Measurements from ENCODE around the gene OR51T1.
"Not testable (repeated sequence)": the region's sequence is repeated elsewhere in the genome, so short reads cannot be mapped to it uniquely, and the experiment has no call there.

Gene OR51T1

GRCh38 chr11:4881860-4882500 is at the start of gene OR51T1:
OR51T1 (plus strand) TSS chr11:4881900; CDS start chr11:4881900, 0 bp downstream.
- no peak for DNase-seq (ENCODE audit: low read depth)
- no peak within 1 kb of the TSS for H3K4me3 ChIP-seq (ENCODE audit: low read depth, low read length)
- TF ChIP-seq MYC (IDR thresholded peaks at IDR 0.05; ENCODE audit: low read depth, low read length) (no peak), POLR2A (IDR thresholded peaks at IDR 0.05; ENCODE audit: extremely low read depth, insufficient read length) (no peak)
- TF ChIP-seq, protein P1, sequence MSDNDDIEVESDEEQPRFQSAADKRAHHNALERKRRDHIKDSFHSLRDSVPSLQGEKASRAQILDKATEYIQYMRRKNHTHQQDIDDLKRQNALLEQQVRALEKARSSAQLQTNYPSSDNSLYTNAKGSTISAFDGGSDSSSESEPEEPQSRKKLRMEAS (IDR thresholded peaks at IDR 0.05; ENCODE audit: low read depth, low read length) = no peak
- TF ChIP-seq, protein P2, sequence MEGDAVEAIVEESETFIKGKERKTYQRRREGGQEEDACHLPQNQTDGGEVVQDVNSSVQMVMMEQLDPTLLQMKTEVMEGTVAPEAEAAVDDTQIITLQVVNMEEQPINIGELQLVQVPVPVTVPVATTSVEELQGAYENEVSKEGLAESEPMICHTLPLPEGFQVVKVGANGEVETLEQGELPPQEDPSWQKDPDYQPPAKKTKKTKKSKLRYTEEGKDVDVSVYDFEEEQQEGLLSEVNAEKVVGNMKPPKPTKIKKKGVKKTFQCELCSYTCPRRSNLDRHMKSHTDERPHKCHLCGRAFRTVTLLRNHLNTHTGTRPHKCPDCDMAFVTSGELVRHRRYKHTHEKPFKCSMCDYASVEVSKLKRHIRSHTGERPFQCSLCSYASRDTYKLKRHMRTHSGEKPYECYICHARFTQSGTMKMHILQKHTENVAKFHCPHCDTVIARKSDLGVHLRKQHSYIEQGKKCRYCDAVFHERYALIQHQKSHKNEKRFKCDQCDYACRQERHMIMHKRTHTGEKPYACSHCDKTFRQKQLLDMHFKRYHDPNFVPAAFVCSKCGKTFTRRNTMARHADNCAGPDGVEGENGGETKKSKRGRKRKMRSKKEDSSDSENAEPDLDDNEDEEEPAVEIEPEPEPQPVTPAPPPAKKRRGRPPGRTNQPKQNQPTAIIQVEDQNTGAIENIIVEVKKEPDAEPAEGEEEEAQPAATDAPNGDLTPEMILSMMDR (IDR thresholded peaks at IDR 0.05; ENCODE audit: low read depth, low read length) = no peak

DNA sequence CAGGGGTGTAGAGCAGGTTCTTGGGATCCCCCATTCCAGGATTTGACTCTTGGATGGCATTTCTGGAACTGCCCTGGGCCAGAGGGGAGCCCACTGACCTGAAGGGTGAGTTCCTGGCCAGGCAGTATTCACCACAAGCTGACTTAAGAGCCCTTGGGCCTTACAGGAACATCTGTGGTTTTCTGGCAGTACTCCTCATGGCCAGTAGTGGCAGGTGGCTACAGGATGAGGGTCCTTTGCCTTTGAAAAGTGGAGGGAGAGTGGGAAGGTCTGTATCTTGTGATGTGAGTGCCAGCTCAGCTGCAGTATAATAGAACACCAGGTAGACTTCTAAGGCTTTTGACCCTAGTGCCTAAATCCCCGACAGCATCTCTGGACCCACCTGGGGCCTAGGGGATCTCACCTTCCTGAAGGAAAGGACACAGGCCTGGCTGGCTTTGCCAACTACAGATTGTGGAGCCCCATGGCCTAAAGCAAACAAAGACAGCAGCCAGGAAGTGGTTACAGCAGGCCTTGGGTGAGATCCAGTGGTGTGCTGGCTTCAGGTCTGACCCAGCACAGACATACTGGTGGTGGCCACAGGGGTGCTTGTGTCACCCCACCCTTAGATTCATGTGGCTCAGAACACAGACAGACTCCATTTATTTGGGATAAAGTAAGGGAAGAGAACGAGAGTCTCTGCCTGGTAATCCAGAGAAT is 41.7 kb upstream of the OR51T1 start:
- H3K4me3 ChIP-seq (ENCODE audit: low read depth, low read length) = no peak overlapping the region
- TF ChIP-seq, protein P1 (IDR thresholded peaks at IDR 0.05; ENCODE audit: low read depth, low read length) = no peak
- no peak for TF ChIP-seq MYC (IDR thresholded peaks at IDR 0.05; ENCODE audit: low read depth, low read length)
- TF ChIP-seq, protein P2 (IDR thresholded peaks at IDR 0.05; ENCODE audit: low read depth, low read length) = no peak
- no peak for TF ChIP-seq POLR2A (IDR thresholded peaks at IDR 0.05; ENCODE audit: extremely low read depth, insufficient read length)

DNA sequence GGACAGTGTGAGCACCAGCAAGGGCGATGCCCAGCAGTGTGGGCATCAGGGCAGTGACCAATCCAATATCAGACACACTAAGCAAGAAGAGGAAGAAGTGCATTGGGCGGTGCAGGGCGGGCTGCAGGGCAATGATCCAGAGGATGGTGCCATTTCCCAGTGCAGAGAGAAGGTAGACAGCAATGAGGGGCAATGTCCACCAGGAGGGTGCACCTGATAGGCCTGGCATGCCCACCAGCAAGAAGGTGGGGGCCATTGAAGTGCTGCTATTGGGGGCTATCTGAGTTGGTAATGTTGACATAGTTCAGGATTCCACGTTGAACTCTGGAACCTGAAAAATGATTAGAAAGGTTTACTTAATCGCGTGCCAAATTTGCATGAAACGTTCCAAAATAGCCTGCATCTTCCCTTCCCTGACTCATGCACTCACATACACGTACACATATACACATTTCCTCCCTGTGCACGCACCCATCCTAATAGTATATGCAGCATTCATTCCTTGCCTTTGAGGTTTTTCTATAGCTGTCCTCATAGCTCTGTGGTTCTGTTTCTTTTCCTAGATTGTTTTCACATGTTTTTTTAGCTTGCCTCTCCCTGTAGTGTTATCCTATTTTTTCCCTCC is 32.7 kb upstream of the OR51T1 start, which contains the start of gene OR51S1:
Gene OR51S1 (minus strand): TSS at position 301 of the 625 bp plus-strand sequence. CDS start 0 bp downstream, at position 301.
- no peak for DNase-seq (ENCODE audit: low read depth)
- no peak within 1 kb of the TSS for H3K4me3 ChIP-seq (ENCODE audit: low read depth, low read length)
- TF ChIP-seq MYC (IDR thresholded peaks at IDR 0.05; ENCODE audit: low read depth, low read length) (no peak), POLR2A (IDR thresholded peaks at IDR 0.05; ENCODE audit: extremely low read depth, insufficient read length) (no peak)
- TF ChIP-seq, protein P1 (IDR thresholded peaks at IDR 0.05; ENCODE audit: low read depth, low read length) = no peak
- TF ChIP-seq, protein P2 (IDR thresholded peaks at IDR 0.05; ENCODE audit: low read depth, low read length) = no peak

More for the DNA sequence above, 41.7 kb upstream of the OR51T1 start:
- no peak for DNase-seq (ENCODE audit: low read depth)

DNA sequence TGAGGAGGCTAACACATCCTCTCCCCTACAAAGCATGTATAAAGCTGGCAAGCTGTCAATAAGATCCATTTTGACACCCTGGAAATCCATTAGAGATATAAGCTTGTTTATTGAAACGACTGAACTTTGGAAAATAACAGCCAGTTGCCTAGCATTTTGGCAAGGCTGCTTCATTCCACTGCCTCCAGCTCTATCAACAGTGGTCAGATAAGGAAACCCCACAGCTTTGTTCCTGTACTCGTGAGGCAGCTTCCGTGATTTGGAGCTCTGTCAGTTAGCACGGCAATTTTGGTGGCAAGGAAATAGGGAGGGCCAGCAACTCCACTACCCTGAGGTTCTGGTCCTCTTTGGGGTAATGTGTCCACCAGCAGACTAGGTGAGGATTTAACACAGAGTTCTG is 30.7 kb upstream of the OR51T1 start:
- no peak for DNase-seq (ENCODE audit: low read depth)
- no peak overlapping the region for H3K4me3 ChIP-seq (ENCODE audit: low read depth, low read length)
- TF ChIP-seq MYC (IDR thresholded peaks at IDR 0.05; ENCODE audit: low read depth, low read length) = no peak

DNA sequence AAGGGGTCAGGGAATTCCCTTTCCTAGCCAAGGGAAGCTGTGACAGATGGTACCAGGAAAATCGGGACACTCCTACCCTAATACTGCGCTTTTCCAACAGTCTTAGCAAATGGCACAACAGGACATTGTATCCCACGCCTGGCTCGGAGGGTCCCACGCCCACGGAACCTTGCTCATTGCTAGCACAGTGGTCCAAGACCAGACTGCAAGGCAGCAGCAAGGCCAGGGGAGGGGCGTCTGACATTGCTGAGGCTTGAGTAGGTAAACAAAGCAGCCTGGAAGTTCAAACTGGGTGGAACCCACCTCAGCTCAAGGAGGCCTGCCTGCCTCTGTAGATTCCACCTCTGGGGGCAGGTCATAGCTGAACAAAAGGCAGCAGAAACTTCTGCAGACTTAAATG is 27.4 kb upstream of the OR51T1 start:
- not testable (repeated sequence) for DNase-seq (ENCODE audit: low read depth)

GRCh38 chr11:4862447-4863236 is 19.1 kb upstream of the OR51T1 start:
- no peak for TF ChIP-seq MYC (IDR thresholded peaks at IDR 0.05; ENCODE audit: low read depth, low read length)
- TF ChIP-seq, protein P2 (IDR thresholded peaks at IDR 0.05; ENCODE audit: low read depth, low read length) = no peak
- TF ChIP-seq POLR2A (IDR thresholded peaks at IDR 0.05; ENCODE audit: extremely low read depth, insufficient read length) = no peak
- TF ChIP-seq, protein P1 (IDR thresholded peaks at IDR 0.05; ENCODE audit: low read depth, low read length) = no peak
- no peak overlapping the region for H3K4me3 ChIP-seq (ENCODE audit: low read depth, low read length)
- DNase-seq (ENCODE audit: low read depth) = no peak

More for the DNA sequence above, 27.4 kb upstream of the OR51T1 start:
- H3K4me3 ChIP-seq (ENCODE audit: low read depth, low read length) = not testable (repeated sequence)

All from NB4 (cell line).